Endothelial cell of umbilical vein (primary cell): ENCODE data around the gene GNB1. TPM values are rescaled to one million over a fixed set of nuclear protein-coding genes. Genes with fewer than 3 reads are reported as not detected.

Source experiments
- BruUV-seq: library from RNA; stranded (reverse); fragments of 400-500 nt; replicated peaks from 2 replicates; lab custom pipeline; 2021; lab: Mats Ljungman, UMichigan
- CTCF ChIA-PET: fragments of 300-600, 350-600 bp; sonication (Branson Sonifier 250); formaldehyde crosslinking; loops from one replicate; lab custom pipeline; 2021; ENCODE audit warnings: antibody characterized with exemption, inconsistent platforms; lab: Charles Lee
- POLR2A ChIA-PET: fragments of 300-600, 350-600 bp; sonication (Branson Sonifier 250); formaldehyde crosslinking; loops from one replicate; lab custom pipeline; 2021; ENCODE audit warnings: antibody characterized with exemption, inconsistent platforms; lab: Charles Lee
- DNase-seq: peaks from one replicate; pipeline ENCODE4 v3.0.0-alpha.2; 2011; ENCODE audit warnings: low read depth, low spot score
- FAIRE-seq: peaks from 2 replicates; lab custom pipeline; 2011; peaks lifted over from hg19 to GRCh38; lab: Jason Lieb, UNC
- H2AFZ ChIP-seq: 2 replicates; pipeline ENCODE4 v1.6.0; 2012; ENCODE audit warnings: low read depth, low read length, control low read depth, inconsistent platforms
- H3K27ac ChIP-seq: 2 replicates; pipeline ENCODE4 v1.5.1; 2011; ENCODE audit warnings: low read depth, mild to moderate bottlenecking, control low read depth, low read length, moderate library complexity; ENCODE audit not compliant: insufficient read depth
- H3K27me3 ChIP-seq, 2 experiments: 2 replicates each; pipeline versions ENCODE4 v1.6.0 to v1.6.1; 2011; ENCODE audit warnings: low read length in 2 of 2, mixed read lengths in 1 of 2; ENCODE audit not compliant: control insufficient read depth in 2 of 2, insufficient read depth in 2 of 2
- H3K36me3 ChIP-seq, 2 experiments: 2 replicates in 1 of 2; 3 replicates in 1 of 2; pipeline ENCODE4 v1.5.1; 2011; ENCODE audit warnings: low read length in 2 of 2, mild to moderate bottlenecking in 1 of 2, moderate library complexity in 1 of 2; ENCODE audit not compliant: control insufficient read depth in 2 of 2, insufficient read depth in 2 of 2; ENCODE audit errors: extremely low read depth in 1 of 2
- H3K4me1 ChIP-seq: 3 replicates; pipeline ENCODE4 v1.5.1; 2011; ENCODE audit warnings: mild to moderate bottlenecking, low read length; ENCODE audit not compliant: control insufficient read depth, insufficient read depth; ENCODE audit errors: extremely low read depth
- H3K4me2 ChIP-seq: 2 replicates; pipeline ENCODE4 v1.6.1; 2011; ENCODE audit warnings: low read length, control low read depth, mixed read lengths; ENCODE audit not compliant: insufficient read depth
- H3K4me3 ChIP-seq, 3 experiments: fragments of 200-600 bp in 1 of 3; sonication (generic), shearing (Covaris generic) in 1 of 3; replicated peaks in 1 of 3; 2 replicates each; pipeline ENCODE4 v1.5.1; 2011 to 2016; ENCODE audit warnings: control low read depth in 3 of 3, low read length in 3 of 3, mild to moderate bottlenecking in 2 of 3, inconsistent platforms in 1 of 3, low read depth in 1 of 3, moderate library complexity in 1 of 3; ENCODE audit not compliant: insufficient read depth in 1 of 3
- H3K79me2 ChIP-seq: 2 replicates; pipeline ENCODE4 v1.6.0; 2012; ENCODE audit warnings: low read length, inconsistent platforms; ENCODE audit not compliant: control insufficient read depth, insufficient read depth
- H3K9ac ChIP-seq: replicated peaks from 2 replicates; pipeline ENCODE3; 2011; ENCODE audit warnings: low read length, control low read depth; ENCODE audit not compliant: insufficient read depth; ENCODE audit errors: extremely low read depth
- H3K9me1 ChIP-seq: replicated peaks from 3 replicates; pipeline ENCODE4 v1.6.0; 2011; ENCODE audit warnings: mild to moderate bottlenecking, low read length; ENCODE audit not compliant: control insufficient read depth, insufficient read depth; ENCODE audit errors: extremely low read depth
- H3K9me3 ChIP-seq: replicated peaks from 2 replicates; pipeline ENCODE4 v1.5.1; 2012; ENCODE audit warnings: low read length, inconsistent platforms; ENCODE audit not compliant: control insufficient read depth, insufficient read depth
- H4K20me1 ChIP-seq: replicated peaks from 2 replicates; pipeline ENCODE3; 2011; ENCODE audit warnings: mild to moderate bottlenecking, low read length; ENCODE audit not compliant: control insufficient read depth, insufficient read depth; ENCODE audit errors: extremely low read depth
- EZH2 ChIP-seq: IDR thresholded peaks from 2 replicates; pipeline ENCODE4 v1.6.1; 2012; ENCODE audit warnings: borderline replicate concordance, low read depth, mild to moderate bottlenecking, moderate library complexity, low read length, inconsistent platforms; ENCODE audit not compliant: severe bottlenecking
- FOS ChIP-seq: IDR thresholded peaks from 2 replicates; pipeline ENCODE4 v1.6.1; 2011; ENCODE audit warnings: mild to moderate bottlenecking, low read length, moderate library complexity, borderline replicate concordance; ENCODE audit not compliant: insufficient read depth
- GATA2 ChIP-seq: IDR thresholded peaks from 2 replicates; pipeline ENCODE4 v1.7.0; 2011; ENCODE audit warnings: low read depth, mild to moderate bottlenecking, moderate library complexity, mixed read lengths, low read length; ENCODE audit not compliant: insufficient read length, insufficient read depth
- JUN ChIP-seq: IDR thresholded peaks from 2 replicates; pipeline ENCODE4 v1.6.1; 2011; ENCODE audit warnings: borderline replicate concordance, low read depth; ENCODE audit not compliant: insufficient read length, insufficient read depth
- MYC ChIP-seq: IDR thresholded peaks from one replicate; pipeline ENCODE4 v1.6.1; 2011; ENCODE audit warnings: mild to moderate bottlenecking, low read depth, low read length
- POLR2A ChIP-seq: IDR thresholded peaks from 2 replicates; pipeline ENCODE4 v1.6.1; 2012; ENCODE audit warnings: low read depth, mild to moderate bottlenecking, control low read depth, low read length
- POLR2AphosphoS5 ChIP-seq: IDR thresholded peaks from 2 replicates; pipeline ENCODE4 v1.6.1; 2012; ENCODE audit warnings: low read depth, mild to moderate bottlenecking, control low read depth, low read length, moderate library complexity; ENCODE audit not compliant: insufficient read depth
- dilution Hi-C: fragments of 300-500 bp; cut with MboI; formaldehyde crosslinking; loops from one replicate; pipeline ENCODE4 v1.15.0; 2019; ENCODE audit warnings: low sequenced_read_pairs; ENCODE audit not compliant: extremely low pct_ligation_motif_present
- intact Hi-C: fragments of 100-400 bp; cut with micrococcal nuclease; formaldehyde crosslinking; loops from one replicate; pipeline ENCODE4 v1.10.0; 2022
- polyA plus RNA-seq, 4 experiments: library from polyadenylated mRNA; depleted of rRNA in 3 of 4; stranded (reverse) in 3 of 4; unstranded in 1 of 4; fragments of >200 nt; gene quantifications; 2 replicates each; pipeline versions ENCODE4 v1.2.1 to v1.2.3, GENCODE V29; 2011 to 2012; ENCODE audit warnings: missing spikeins in 1 of 4
- total RNA-seq: library from RNA; stranded (reverse); gene quantifications from 2 replicates; pipeline ENCODE4 v1.2.3, GENCODE V29; 2021

Gene GNB1
- total and polyA plus RNA-seq, 2 donors (not counting 3 experiments of a cell fraction or from before 2014, with no cell fraction given), result 501 to 529 TPM

DNA sequence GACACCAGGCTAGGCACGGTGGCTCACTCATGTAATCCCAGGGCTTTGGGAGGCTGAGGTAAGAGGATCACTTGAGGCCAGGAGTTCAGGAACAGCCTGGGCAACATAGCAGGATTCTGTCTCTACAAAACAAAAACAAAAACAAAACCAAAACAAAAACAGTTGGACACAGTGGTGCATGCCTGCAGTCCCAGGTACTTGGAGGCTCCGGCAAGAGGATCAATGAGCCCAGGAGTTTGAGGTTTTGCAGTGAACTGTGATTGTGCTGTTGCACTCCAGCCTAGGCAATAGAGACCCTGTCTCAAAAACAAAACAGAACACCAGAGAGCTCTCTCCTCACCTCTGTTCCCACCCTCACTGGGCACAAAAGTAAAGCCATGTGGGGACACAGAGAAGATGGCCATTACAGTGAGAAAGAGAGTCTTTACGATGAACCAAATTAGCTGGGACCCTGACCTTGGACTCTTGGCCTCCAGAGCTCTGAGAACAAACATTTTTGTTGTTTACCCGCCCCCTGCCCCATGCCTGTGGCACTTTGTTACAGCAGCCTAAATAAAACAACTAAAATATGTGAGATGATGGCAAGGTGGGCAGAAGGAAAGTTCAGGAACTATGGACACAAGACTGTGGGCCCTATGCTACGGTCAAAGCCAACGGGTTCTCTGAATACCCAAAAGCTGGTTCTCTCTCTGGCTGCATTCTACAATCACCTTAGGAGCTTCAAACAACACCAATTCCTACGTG is 122.5 kb downstream of the GNB1 start:
- TF ChIP-seq FOS, result no peak
- no peak for TF ChIP-seq POLR2AphosphoS5
- no peak for TF ChIP-seq MYC
- no peak for TF ChIP-seq EZH2
- no peak for TF ChIP-seq JUN
- TF ChIP-seq POLR2A, result no peak
- TF ChIP-seq GATA2, result no peak
- H3K4me1 ChIP-seq, result no peaks in the 10 kb centered on the region
- DNase-seq, result no peak
- no peaks in the 10 kb centered on the region for H3K27me3 ChIP-seq
- peaks cover 2% of the 10 kb centered on the region for H4K20me1 ChIP-seq
- no peak overlapping the region for H3K4me3 ChIP-seq
- no TSS peak for BruUV-seq
- CTCF ChIA-PET, result interaction anchor here (1.1 to 1.2 kb wide), 3 partner anchors 8 to 138 kb away, joined by 4 read pairs; no protein-coding TSS in a partner anchor
- no peak for FAIRE-seq
- peaks cover 61% of the 10 kb centered on the region for H3K79me2 ChIP-seq
- H3K27ac ChIP-seq, result no peak overlapping the region
- no peaks in the 10 kb centered on the region for H3K9me3 ChIP-seq
- dilution Hi-C loops, result no loop called here
- no peak overlapping the region for H3K4me2 ChIP-seq
- POLR2A ChIA-PET, result no interaction called here
- H2AFZ ChIP-seq, result no peak overlapping the region
- H3K36me3 ChIP-seq, result peaks cover 0 to 8% of the 10 kb centered on the region in 2 experiments
- H3K9ac ChIP-seq, result no peak overlapping the region
- intact Hi-C loops, result no loop called here
- no peaks in the 10 kb centered on the region for H3K9me1 ChIP-seq
